ENCODE results near the gene SERPINA3. TPM values are rescaled to one million over a fixed set of nuclear protein-coding genes. Genes with fewer than 3 reads are reported as not detected.
"Not testable (repeated sequence)": the region's sequence is repeated elsewhere in the genome, so short reads cannot be mapped to it uniquely, and the experiment has no call there.

SERPINA3 gene
- total RNA-seq, 2 experiments from 2014 or later = not detected

DNA sequence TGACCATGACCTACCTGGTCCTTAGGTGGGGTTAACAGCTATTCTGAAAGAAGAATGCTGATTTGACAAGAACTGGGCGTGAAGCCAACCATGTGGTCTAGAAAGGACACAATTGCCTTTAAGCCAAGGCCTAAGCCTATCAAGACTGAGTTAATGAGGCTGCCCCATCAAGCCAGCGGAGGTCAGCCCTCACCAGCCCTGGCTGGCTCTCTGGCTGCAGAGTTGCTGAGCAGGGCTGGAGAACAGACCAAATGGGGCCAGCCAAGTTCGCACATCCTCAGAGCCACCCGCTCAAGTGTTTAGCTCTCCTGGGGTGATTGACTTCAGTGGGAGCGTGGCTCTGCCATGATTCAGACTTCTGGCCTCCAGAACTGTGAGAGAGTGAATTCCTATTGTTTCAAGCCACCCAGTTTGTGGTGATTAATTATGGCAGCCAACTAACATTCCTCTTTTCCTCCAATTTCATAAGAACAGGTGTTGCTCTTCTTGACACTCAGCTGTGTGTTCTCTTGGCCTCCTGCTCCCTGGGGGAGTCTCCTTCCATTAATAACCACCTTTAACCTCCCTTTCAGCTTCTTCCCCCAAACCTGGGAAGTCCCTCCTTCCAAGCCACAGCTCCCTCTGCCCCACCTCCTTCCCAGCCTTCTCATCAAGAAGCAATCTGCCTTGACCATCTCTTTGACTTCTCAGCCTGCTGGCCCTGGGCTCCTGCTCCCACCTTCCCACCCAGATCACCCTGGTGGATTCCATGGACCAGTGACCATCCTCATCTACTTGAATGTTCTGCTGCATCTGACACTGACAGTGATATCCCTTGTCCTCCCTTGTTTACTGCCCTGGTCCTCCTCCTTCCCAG is 36.2 kb upstream of the SERPINA3 start:
- Mint-ChIP-seq H3K27ac (no peak overlapping the region), H3K27me3 (peaks cover 3% of the 10 kb centered on the region), H3K36me3 (ENCODE audit: low read depth) (no peaks in the 10 kb centered on the region), H3K4me1 (no peaks in the 10 kb centered on the region), H3K4me3 (no peak overlapping the region), H3K9me3 (no peaks in the 10 kb centered on the region)
- CTCF ChIA-PET = interaction anchor here (0.9 kb wide), 1 partner anchor 27 kb away, joined by 3 read pairs; no protein-coding TSS in a partner anchor
- no peak for DNase-seq
- POLR2A ChIA-PET = no interaction called here

GRCh38 chr14:94577472-94577871 is 34.7 kb upstream of the SERPINA3 start:
- CTCF ChIA-PET; H3K4me1 Mint-ChIP-seq; H3K36me3 Mint-ChIP-seq (ENCODE audit: low read depth); DNase-seq; H3K9me3 Mint-ChIP-seq; H3K4me3 Mint-ChIP-seq; H3K27ac Mint-ChIP-seq; POLR2A ChIA-PET; H3K27me3 Mint-ChIP-seq: not testable (repeated sequence)

GRCh38 chr14:94578712-94579111 is 33.5 kb upstream of the SERPINA3 start:
- Mint-ChIP-seq H3K4me1 (no peaks in the 10 kb centered on the region), H3K9me3 (no peaks in the 10 kb centered on the region), H3K36me3 (ENCODE audit: low read depth) (no peaks in the 10 kb centered on the region), H3K27ac (no peak overlapping the region), H3K27me3 (peaks cover 3% of the 10 kb centered on the region), H3K4me3 (no peak overlapping the region)
- CTCF ChIA-PET = no interaction called here
- DNase-seq = no peak
- POLR2A ChIA-PET = no interaction called here

GRCh38 chr14:94581127-94581999 is 30.8 kb upstream of the SERPINA3 start, which contains the start of gene SERPINA5:
Gene SERPINA5 (plus strand): TSS chr14:94581426. CDS start chr14:94587363, 5,937 bp downstream.
- H3K36me3 Mint-ChIP-seq (ENCODE audit: low read depth) = no peaks in the 10 kb centered on the region
- no peak within 1 kb of the TSS for H3K4me3 Mint-ChIP-seq
- POLR2A ChIA-PET = no interaction called here
- no peaks in the 10 kb centered on the region for H3K4me1 Mint-ChIP-seq
- no peak within 1 kb of the TSS for H3K27ac Mint-ChIP-seq
- H3K9me3 Mint-ChIP-seq = no peaks in the 10 kb centered on the region
- DNase-seq = no peak
- CTCF ChIA-PET = no interaction called here
- H3K27me3 Mint-ChIP-seq = peaks cover 3% of the 10 kb centered on the region

- peaks cover 3% of the 10 kb centered on the region for H3K27me3 Mint-ChIP-seq
- H3K9me3 Mint-ChIP-seq = no peaks in the 10 kb centered on the region
- POLR2A ChIA-PET = no interaction called here
- H3K27ac Mint-ChIP-seq = no peak overlapping the region
- no peak for DNase-seq
- no peaks in the 10 kb centered on the region for H3K4me1 Mint-ChIP-seq
- no peak overlapping the region for H3K4me3 Mint-ChIP-seq
- H3K36me3 Mint-ChIP-seq (ENCODE audit: low read depth) = no peaks in the 10 kb centered on the region
- CTCF ChIA-PET = no interaction called here
Observed at GRCh38 chr14:94582199-94582750, 29.9 kb upstream of the SERPINA3 start.

GRCh38 chr14:94582851-94583250 is 29.3 kb upstream of the SERPINA3 start:
- no peaks in the 10 kb centered on the region for H3K36me3 Mint-ChIP-seq (ENCODE audit: low read depth)
- CTCF ChIA-PET = no interaction called here
- no peak overlapping the region for H3K4me3 Mint-ChIP-seq
- peaks cover 3% of the 10 kb centered on the region for H3K27me3 Mint-ChIP-seq
- no peaks in the 10 kb centered on the region for H3K4me1 Mint-ChIP-seq
- POLR2A ChIA-PET = no interaction called here
- H3K27ac Mint-ChIP-seq = no peak overlapping the region
- no peaks in the 10 kb centered on the region for H3K9me3 Mint-ChIP-seq
- no peak for DNase-seq

DNA sequence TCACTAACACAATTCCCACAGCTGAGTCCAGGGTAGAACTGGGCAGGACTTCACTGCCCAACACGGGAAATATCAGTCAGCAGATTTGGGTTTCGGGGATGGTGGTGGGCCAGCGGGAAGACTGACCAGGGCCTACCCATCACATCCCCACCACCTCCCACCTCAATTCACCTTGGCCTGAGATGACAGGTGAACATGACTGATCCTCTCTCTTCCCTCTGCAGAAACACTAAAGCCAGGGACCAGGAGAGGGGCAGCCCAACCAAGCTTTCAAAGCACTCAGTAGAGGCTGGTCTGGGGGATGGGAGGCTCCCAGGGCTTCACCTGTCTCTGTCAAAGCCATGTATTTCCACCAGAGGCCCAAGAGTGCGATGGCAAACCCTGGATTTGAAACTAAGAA is 28.6 kb upstream of the SERPINA3 start:
- no peak overlapping the region for H3K27ac Mint-ChIP-seq
- CTCF ChIA-PET = no interaction called here

DNA sequence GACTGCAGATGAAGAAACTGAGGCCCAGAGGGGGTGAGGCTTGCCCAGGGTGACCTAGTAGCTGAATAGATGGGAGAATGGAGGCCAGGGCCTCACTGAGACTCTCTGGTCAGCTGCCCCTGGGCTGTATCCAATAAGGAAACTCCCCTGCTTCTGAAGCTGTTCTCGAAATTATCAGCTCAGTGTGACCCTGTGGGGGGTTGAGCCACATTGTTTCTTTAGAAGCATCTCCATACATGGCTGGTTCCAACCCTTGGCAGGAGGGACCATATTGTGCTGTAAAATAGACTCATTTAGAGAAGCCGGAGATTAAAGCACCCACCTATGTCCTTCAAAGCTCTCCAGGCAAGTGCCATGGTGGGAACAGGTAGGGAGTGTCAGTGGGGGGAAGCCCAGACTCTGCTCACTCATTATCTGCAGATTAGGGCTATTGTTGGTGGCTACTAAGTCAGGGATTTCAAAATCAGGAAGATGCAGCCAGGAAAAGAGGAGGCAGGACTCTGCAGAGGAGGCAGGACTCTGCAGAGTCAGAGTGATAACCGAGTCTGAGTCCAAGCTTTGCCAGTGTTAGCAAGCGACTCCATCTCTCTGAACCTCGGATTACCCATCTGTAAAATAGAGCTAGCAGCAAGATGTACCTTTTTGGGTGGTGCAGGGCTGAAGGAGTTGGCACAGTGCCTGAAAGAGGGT is 27.5 kb upstream of the SERPINA3 start:
- CTCF ChIA-PET = no interaction called here
- no peak for DNase-seq
- Mint-ChIP-seq H3K4me3 (no peak overlapping the region), H3K36me3 (ENCODE audit: low read depth) (no peaks in the 10 kb centered on the region), H3K4me1 (no peaks in the 10 kb centered on the region), H3K27ac (no peak overlapping the region), H3K27me3 (peaks cover 3% of the 10 kb centered on the region), H3K9me3 (no peaks in the 10 kb centered on the region)
- POLR2A ChIA-PET = no interaction called here

More for the DNA sequence above, 28.6 kb upstream of the SERPINA3 start:
- POLR2A ChIA-PET = no interaction called here
- DNase-seq = no peak
- H3K4me1 Mint-ChIP-seq = no peaks in the 10 kb centered on the region
- no peaks in the 10 kb centered on the region for H3K9me3 Mint-ChIP-seq
- H3K36me3 Mint-ChIP-seq (ENCODE audit: low read depth) = no peaks in the 10 kb centered on the region
- H3K4me3 Mint-ChIP-seq = no peak overlapping the region
- peaks cover 3% of the 10 kb centered on the region for H3K27me3 Mint-ChIP-seq

- ChIA-PET CTCF (no interaction called here), POLR2A (no interaction called here)
- Mint-ChIP-seq H3K27ac (no peak overlapping the region), H3K4me3 (no peak overlapping the region), H3K36me3 (ENCODE audit: low read depth) (no peaks in the 10 kb centered on the region), H3K27me3 (no peaks in the 10 kb centered on the region), H3K4me1 (no peaks in the 10 kb centered on the region), H3K9me3 (no peaks in the 10 kb centered on the region)
- DNase-seq = no peak
Observed at GRCh38 chr14:94586635-94587034, 25.6 kb upstream of the SERPINA3 start.

- POLR2A ChIA-PET = no interaction called here
- CTCF ChIA-PET = no interaction called here
- Mint-ChIP-seq H3K27ac (no peak overlapping the region), H3K9me3 (no peaks in the 10 kb centered on the region), H3K4me3 (no peak overlapping the region), H3K36me3 (ENCODE audit: low read depth) (no peaks in the 10 kb centered on the region), H3K4me1 (no peaks in the 10 kb centered on the region), H3K27me3 (no peaks in the 10 kb centered on the region)
- no peak for DNase-seq
Observed at GRCh38 chr14:94588311-94588710, 23.9 kb upstream of the SERPINA3 start.

DNA sequence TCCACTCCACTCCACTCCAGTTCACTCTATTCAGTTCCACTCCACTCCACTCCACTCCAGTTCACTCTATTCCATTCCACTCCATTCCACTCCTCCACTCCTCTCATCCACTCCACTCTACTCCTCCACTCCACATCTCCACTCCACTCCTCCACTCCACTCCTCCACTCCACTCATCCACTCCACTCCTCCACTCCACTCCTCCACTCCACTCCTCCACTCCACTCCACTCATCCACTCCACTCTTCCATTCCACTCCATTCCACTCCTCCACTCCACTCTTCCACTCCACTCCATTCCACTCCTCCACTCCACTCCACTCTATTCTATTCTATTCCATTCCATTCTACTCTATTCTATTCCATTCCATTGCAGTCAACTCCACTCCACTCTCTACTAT is 21.1 kb upstream of the SERPINA3 start:
- no peaks in the 10 kb centered on the region for H3K4me1 Mint-ChIP-seq
- no peak for DNase-seq
- POLR2A ChIA-PET = no interaction called here
- H3K9me3 Mint-ChIP-seq = no peaks in the 10 kb centered on the region
- H3K36me3 Mint-ChIP-seq (ENCODE audit: low read depth) = no peaks in the 10 kb centered on the region
- no peak overlapping the region for H3K4me3 Mint-ChIP-seq
- no peaks in the 10 kb centered on the region for H3K27me3 Mint-ChIP-seq
- CTCF ChIA-PET = no interaction called here
- no peak overlapping the region for H3K27ac Mint-ChIP-seq

DNA sequence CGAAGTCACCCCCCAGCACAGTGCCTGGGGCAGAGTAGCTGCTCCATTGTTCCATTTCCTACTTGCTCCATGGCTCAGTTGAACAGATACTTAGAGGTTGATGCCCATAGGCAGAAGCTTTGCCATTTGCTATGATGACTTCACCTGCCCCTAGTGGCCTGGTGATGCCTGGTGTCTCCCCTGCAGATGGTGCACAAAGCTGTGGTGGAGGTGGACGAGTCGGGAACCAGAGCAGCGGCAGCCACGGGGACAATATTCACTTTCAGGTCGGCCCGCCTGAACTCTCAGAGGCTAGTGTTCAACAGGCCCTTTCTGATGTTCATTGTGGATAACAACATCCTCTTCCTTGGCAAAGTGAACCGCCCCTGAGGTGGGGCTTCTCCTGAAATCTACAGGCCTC is 20.3 kb upstream of the SERPINA3 start:
- Mint-ChIP-seq H3K27ac (no peak overlapping the region), H3K4me1 (no peaks in the 10 kb centered on the region), H3K9me3 (no peaks in the 10 kb centered on the region), H3K4me3 (no peak overlapping the region), H3K27me3 (no peaks in the 10 kb centered on the region), H3K36me3 (ENCODE audit: low read depth) (no peaks in the 10 kb centered on the region)
- no peak for DNase-seq
- POLR2A ChIA-PET = no interaction called here
- CTCF ChIA-PET = interaction anchor here (1.0 kb wide), 1 partner anchor 14 kb away, joined by 3 read pairs; no protein-coding TSS in a partner anchor

GRCh38 chr14:94592457-94592856 is 19.7 kb upstream of the SERPINA3 start:
- Mint-ChIP-seq H3K27ac (no peak overlapping the region), H3K4me1 (no peaks in the 10 kb centered on the region), H3K4me3 (no peak overlapping the region), H3K36me3 (ENCODE audit: low read depth) (no peaks in the 10 kb centered on the region), H3K9me3 (no peaks in the 10 kb centered on the region), H3K27me3 (no peaks in the 10 kb centered on the region)
- CTCF ChIA-PET = interaction anchor here (1.0 kb wide), 1 partner anchor 13 kb away, joined by 3 read pairs; no protein-coding TSS in a partner anchor
- DNase-seq = no peak
- POLR2A ChIA-PET = no interaction called here
